ENCODE data around the gene ZNF311. TPM values are rescaled to one million over a fixed set of nuclear protein-coding genes. Genes with fewer than 3 reads are reported as not detected.
A peak's percentile ranks its signal among the peaks of the same experiment; 100 is the strongest.
"Not testable (repeated sequence)": the region's sequence is repeated elsewhere in the genome, so short reads cannot be mapped to it uniquely, and the experiment has no call there.

ZNF311 gene
- total RNA-seq, 1 experiment from 2014 or later: 0.84 TPM

DNA sequence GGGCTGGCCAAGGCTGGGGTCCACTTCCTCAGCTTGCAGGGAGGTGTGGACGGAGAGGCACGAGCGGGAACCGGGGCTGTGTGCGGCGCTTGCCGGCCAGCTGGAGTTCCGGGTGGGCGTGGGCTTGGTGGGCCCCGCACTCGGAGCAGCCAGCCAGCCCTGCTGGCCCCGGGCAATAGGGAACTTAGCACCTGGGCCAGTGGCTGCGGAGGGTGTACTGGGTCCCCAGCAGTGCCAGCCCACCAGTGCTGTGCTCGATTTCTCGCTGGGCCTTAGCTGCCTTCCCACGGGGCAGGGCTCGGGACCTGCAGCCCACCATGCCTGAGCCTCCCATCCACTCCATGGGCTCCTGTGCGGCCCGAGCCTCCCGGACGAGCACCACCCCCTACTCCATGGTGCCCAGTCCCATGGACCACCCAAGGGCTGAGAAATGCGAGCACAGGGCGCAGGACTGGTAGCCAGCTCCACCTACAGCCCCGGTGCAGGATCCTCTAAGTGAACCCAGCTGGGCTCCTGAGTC lies 47.3 kb downstream of the ZNF311 start:
- CTCF ChIA-PET; DNase-seq (ENCODE audit: low spot score); POLR2A ChIA-PET (ENCODE audit: low non-redundant PET); BruUV-seq (replicated peaks); H3K27ac ChIP-seq (ENCODE audit: low read depth, low read length, poor library complexity, severe bottlenecking); H3K27me3 ChIP-seq (replicated peaks; ENCODE audit: insufficient read depth, low read depth, low read length, poor library complexity); H3K9me3 ChIP-seq (ENCODE audit: low read depth, low read length, poor library complexity, severe bottlenecking); H3K4me3 ChIP-seq (ENCODE audit: low read depth, low read length, poor library complexity, severe bottlenecking); H3K36me3 ChIP-seq (ENCODE audit: insufficient read depth, low read length, poor library complexity, severe bottlenecking); intact Hi-C loops (cut with micrococcal nuclease; ENCODE audit: unreplicated experiment); H3K4me1 ChIP-seq (ENCODE audit: insufficient read depth, low read length, poor library complexity, severe bottlenecking): not testable (repeated sequence)

DNA sequence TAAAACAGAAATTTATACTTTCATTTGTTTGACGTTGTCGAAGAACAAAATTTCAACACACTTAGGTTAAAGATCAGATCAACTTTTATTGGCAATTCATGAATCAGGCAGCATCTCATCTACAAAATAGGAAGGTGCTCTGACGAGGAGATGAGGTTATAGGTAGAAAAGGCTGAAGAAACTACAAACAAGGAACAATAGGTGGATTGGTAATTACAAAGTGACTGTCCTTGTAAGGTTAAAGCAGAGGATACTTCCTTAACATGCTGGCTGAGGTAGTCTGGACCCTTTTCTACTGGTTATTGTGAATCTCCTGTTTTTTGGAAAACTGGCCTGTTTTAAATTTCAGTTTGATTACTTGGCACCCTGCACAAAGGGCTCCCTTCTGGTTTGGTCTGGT lies 48.8 kb downstream of the ZNF311 start:
- TF ChIP-seq, protein P1, sequence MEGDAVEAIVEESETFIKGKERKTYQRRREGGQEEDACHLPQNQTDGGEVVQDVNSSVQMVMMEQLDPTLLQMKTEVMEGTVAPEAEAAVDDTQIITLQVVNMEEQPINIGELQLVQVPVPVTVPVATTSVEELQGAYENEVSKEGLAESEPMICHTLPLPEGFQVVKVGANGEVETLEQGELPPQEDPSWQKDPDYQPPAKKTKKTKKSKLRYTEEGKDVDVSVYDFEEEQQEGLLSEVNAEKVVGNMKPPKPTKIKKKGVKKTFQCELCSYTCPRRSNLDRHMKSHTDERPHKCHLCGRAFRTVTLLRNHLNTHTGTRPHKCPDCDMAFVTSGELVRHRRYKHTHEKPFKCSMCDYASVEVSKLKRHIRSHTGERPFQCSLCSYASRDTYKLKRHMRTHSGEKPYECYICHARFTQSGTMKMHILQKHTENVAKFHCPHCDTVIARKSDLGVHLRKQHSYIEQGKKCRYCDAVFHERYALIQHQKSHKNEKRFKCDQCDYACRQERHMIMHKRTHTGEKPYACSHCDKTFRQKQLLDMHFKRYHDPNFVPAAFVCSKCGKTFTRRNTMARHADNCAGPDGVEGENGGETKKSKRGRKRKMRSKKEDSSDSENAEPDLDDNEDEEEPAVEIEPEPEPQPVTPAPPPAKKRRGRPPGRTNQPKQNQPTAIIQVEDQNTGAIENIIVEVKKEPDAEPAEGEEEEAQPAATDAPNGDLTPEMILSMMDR (conservative IDR thresholded peaks at IDR 0.05; ENCODE audit: low read depth, low read length): no peak
- TF ChIP-seq EZH2 (IDR thresholded peaks at IDR 0.05; ENCODE audit: borderline replicate concordance, low read depth, low read length, poor library complexity, severe bottlenecking): no peak
- no peaks in the 10 kb centered on the region for H3K4me1 ChIP-seq (ENCODE audit: insufficient read depth, low read length, poor library complexity, severe bottlenecking)
- CTCF ChIA-PET: no interaction called here
- no peak overlapping the region for H3K4me3 ChIP-seq (ENCODE audit: low read depth, low read length, poor library complexity, severe bottlenecking)
- intact Hi-C loops (cut with micrococcal nuclease; ENCODE audit: unreplicated experiment): no loop called here
- DNase-seq (ENCODE audit: low spot score): no peak
- H3K9me3 ChIP-seq (ENCODE audit: low read depth, low read length, poor library complexity, severe bottlenecking): no peaks in the 10 kb centered on the region
- no peak overlapping the region for H3K27ac ChIP-seq (ENCODE audit: low read depth, low read length, poor library complexity, severe bottlenecking)
- H3K36me3 ChIP-seq (ENCODE audit: insufficient read depth, low read length, poor library complexity, severe bottlenecking): no peaks in the 10 kb centered on the region
- POLR2A ChIA-PET (ENCODE audit: low non-redundant PET): no interaction called here
- H3K27me3 ChIP-seq (replicated peaks; ENCODE audit: insufficient read depth, low read depth, low read length, poor library complexity): no peaks in the 10 kb centered on the region
- BruUV-seq (replicated peaks): no TSS peak

DNA sequence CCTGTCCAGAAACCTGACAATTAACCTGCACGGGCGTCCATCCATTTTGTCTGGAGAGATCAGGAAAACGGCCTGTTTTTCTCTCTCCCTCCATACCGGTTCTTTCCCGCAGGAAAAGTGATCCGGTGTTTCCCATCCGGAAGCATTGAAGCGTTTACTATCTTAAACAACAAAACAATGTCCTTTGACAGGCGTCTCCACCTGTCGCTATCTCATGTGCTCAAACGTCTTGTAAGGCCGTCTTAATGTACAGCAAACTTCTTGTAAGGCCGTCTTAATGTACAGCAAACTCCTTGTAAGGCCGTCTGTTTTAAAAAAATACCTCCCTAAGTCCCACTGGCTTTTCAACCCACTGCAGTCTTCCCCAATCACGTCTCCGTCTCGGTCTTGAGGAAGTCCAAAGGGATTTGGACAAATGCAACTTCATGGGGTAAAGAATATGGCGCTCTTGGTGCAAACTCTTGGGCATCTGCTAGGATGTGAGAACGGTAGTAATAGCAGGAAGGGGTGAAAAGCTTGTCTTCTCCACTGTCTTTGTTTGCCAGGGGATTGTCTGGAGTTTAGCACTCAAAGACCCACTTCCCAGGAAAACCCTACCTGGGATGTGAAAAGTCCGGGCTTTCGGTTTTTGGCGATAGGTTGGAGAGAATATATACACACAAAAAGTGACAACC lies 51.4 kb downstream of the ZNF311 start:
- intact Hi-C loops (cut with micrococcal nuclease; ENCODE audit: unreplicated experiment): loop anchor here (1.0 kb wide), 1 partner anchor 29 kb away; no protein-coding TSS in a partner anchor
- Histone ChIP-seq H3K9me3 (ENCODE audit: low read depth, low read length, poor library complexity, severe bottlenecking) (no peaks in the 10 kb centered on the region), H3K36me3 (ENCODE audit: insufficient read depth, low read length, poor library complexity, severe bottlenecking) (no peaks in the 10 kb centered on the region), H3K27ac (ENCODE audit: low read depth, low read length, poor library complexity, severe bottlenecking) (peak overlapping the region; percentile 0), H3K27me3 (replicated peaks; ENCODE audit: insufficient read depth, low read depth, low read length, poor library complexity) (no peaks in the 10 kb centered on the region), H3K4me3 (ENCODE audit: low read depth, low read length, poor library complexity, severe bottlenecking) (peak overlapping the region; percentile 57), H3K4me1 (ENCODE audit: insufficient read depth, low read length, poor library complexity, severe bottlenecking) (no peaks in the 10 kb centered on the region)
- peak; percentile 62 for DNase-seq (ENCODE audit: low spot score)
- POLR2A ChIA-PET (ENCODE audit: low non-redundant PET): no interaction called here
- CTCF ChIA-PET: no interaction called here
- no TSS peak for BruUV-seq (replicated peaks)
- no peak for TF ChIP-seq EZH2 (IDR thresholded peaks at IDR 0.05; ENCODE audit: borderline replicate concordance, low read depth, low read length, poor library complexity, severe bottlenecking)
- TF ChIP-seq, protein P1 (conservative IDR thresholded peaks at IDR 0.05; ENCODE audit: low read depth, low read length): no peak
